MM.1S (cell line): ENCODE results near the gene OBSL1.

ENCODE experiments used
- EZH2 ChIP-seq: fragments of 300-600 bp; sonication (generic); optimal IDR thresholded peaks from 2 replicates; pipeline ENCODE3; 2017; ENCODE audit warnings: low read depth, mild to moderate bottlenecking, antibody characterized with exemption, low read length, mixed read lengths
- EZH2phosphoT487 ChIP-seq: fragments of 300-600 bp; sonication (generic); IDR thresholded peaks from 2 replicates; pipeline ENCODE4 v1.6.1; 2018; ENCODE audit warnings: antibody characterized with exemption, low read length
- TF ChIP-seq, protein P1 (sequence below): fragments of 300-600 bp; sonication (generic); IDR thresholded peaks from 2 replicates; pipeline ENCODE4 v1.5.1; 2016; ENCODE audit warnings: antibody characterized with exemption, low read length, mixed read lengths

DNA sequence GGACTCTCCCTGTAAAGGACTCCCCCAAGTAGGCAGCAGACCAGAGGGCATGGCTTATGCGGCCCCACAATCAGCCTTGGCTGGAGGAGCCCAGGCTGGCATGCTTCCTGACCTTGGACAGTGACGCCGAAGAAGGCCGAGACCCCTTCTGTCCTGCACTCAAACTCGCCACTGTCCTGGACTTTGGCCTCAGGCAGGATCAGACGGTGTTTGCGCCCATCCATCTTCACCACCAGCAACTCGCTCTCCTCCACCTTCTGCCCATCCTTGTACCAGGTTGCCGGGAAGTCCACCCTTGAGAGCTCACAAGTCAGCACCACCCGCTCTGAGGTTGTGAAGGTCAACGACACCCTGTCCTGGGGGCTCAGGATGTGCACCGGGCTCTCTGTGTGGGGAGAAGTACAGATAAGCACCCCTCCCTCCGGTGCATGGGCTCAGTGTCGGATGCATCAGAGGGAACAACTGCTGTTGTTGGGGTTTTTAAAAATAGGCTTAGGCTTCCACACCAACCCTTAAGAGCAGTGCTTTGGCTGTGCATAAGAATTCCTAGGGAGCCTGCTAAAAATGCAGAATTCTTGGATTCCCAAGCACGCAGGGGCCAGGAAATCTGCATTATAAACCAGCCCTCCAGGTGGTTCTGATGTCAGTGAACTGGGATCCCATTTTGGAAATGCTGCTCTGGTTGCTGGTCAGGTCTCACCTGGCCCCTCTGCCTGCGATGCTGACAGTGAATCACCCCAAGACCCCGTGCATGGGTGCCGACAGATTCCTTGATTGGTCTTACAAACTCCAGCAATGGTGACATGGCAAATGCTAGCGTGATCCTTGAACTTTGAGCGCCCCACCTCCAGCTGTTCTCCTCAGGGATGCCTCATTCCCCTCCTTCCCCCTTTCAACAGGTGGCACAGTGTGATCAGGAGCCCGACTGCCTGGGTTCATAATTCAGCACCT lies 5.9 kb downstream of the OBSL1 start:
- TF ChIP-seq EZH2 = no peak
- TF ChIP-seq, protein P1, sequence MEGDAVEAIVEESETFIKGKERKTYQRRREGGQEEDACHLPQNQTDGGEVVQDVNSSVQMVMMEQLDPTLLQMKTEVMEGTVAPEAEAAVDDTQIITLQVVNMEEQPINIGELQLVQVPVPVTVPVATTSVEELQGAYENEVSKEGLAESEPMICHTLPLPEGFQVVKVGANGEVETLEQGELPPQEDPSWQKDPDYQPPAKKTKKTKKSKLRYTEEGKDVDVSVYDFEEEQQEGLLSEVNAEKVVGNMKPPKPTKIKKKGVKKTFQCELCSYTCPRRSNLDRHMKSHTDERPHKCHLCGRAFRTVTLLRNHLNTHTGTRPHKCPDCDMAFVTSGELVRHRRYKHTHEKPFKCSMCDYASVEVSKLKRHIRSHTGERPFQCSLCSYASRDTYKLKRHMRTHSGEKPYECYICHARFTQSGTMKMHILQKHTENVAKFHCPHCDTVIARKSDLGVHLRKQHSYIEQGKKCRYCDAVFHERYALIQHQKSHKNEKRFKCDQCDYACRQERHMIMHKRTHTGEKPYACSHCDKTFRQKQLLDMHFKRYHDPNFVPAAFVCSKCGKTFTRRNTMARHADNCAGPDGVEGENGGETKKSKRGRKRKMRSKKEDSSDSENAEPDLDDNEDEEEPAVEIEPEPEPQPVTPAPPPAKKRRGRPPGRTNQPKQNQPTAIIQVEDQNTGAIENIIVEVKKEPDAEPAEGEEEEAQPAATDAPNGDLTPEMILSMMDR = no peak
- no peak for TF ChIP-seq EZH2phosphoT487
